Mesenchymal stem cell (in vitro differentiated cells and primary cell): ENCODE data around the gene TUNAR.

Source experiments
- DNase-seq: peaks from one replicate; pipeline ENCODE4 v3.0.0-alpha.2; 2013
- H2AFZ ChIP-seq: one replicate; pipeline ENCODE4 v1.6.1; 2013; ENCODE audit warnings: low read depth, mild to moderate bottlenecking, control low read depth, inconsistent platforms, low read length, moderate library complexity
- H2AK5ac ChIP-seq: 2 replicates; pipeline ENCODE4 v1.6.1; 2013; ENCODE audit warnings: low read length, moderate library complexity, mild to moderate bottlenecking, inconsistent platforms; ENCODE audit not compliant: severe bottlenecking
- H2BK120ac ChIP-seq: one replicate; pipeline ENCODE4 v1.6.1; 2013; ENCODE audit warnings: low read depth, mild to moderate bottlenecking, inconsistent platforms, low read length, moderate library complexity
- H2BK12ac ChIP-seq, 2 experiments: one replicate each; pipeline ENCODE4 v1.6.1; 2013; ENCODE audit warnings: inconsistent platforms in 2 of 2, low read length in 2 of 2, mild to moderate bottlenecking in 2 of 2, moderate library complexity in 2 of 2, control low read depth in 1 of 2
- H2BK15ac ChIP-seq: one replicate; pipeline ENCODE4 v1.6.1; 2013; ENCODE audit warnings: mild to moderate bottlenecking, low read depth, inconsistent platforms; ENCODE audit not compliant: poor library complexity, severe bottlenecking
- H2BK5ac ChIP-seq: 2 replicates; pipeline ENCODE4 v1.6.1; 2013; ENCODE audit warnings: low read depth, mild to moderate bottlenecking, low read length, control low read depth, inconsistent platforms; ENCODE audit not compliant: poor library complexity, severe bottlenecking
- H3K14ac ChIP-seq, 2 experiments: one replicate each; pipeline ENCODE4 v1.6.1; 2013; ENCODE audit warnings: inconsistent platforms in 2 of 2, low read length in 2 of 2, control low read depth in 1 of 2, mild to moderate bottlenecking in 1 of 2, moderate library complexity in 1 of 2
- H3K18ac ChIP-seq, 2 experiments: one replicate each; pipeline ENCODE4 v1.6.1; 2013; ENCODE audit warnings: inconsistent platforms in 2 of 2, low read length in 2 of 2, control low read depth in 1 of 2, low read depth in 1 of 2, mild to moderate bottlenecking in 1 of 2
- H3K23ac ChIP-seq, 2 experiments: one replicate each; pipeline ENCODE4 v1.6.1; 2013; ENCODE audit warnings: inconsistent platforms in 2 of 2, low read length in 2 of 2, mild to moderate bottlenecking in 2 of 2, moderate library complexity in 2 of 2, control low read depth in 1 of 2
- H3K27ac ChIP-seq: 2 replicates; pipeline ENCODE4 v1.5.1; 2013; ENCODE audit warnings: mild to moderate bottlenecking, moderate library complexity, low read length, control low read depth, inconsistent platforms; ENCODE audit not compliant: poor library complexity, severe bottlenecking
- H3K27me3 ChIP-seq, 2 experiments: 2 replicates each; pipeline versions ENCODE4 v1.6.1 to v1.7.0; 2013; ENCODE audit warnings: low read length in 2 of 2, mild to moderate bottlenecking in 2 of 2, moderate library complexity in 2 of 2, control low read depth in 1 of 2, inconsistent platforms in 1 of 2; ENCODE audit not compliant: control insufficient read depth in 1 of 2, insufficient read depth in 1 of 2
- H3K36me3 ChIP-seq, 2 experiments: 2 replicates each; pipeline versions ENCODE4 v1.6.1 to v1.7.0; 2013; ENCODE audit warnings: low read length in 2 of 2, control low read depth in 1 of 2, inconsistent platforms in 1 of 2, low read depth in 1 of 2, mild to moderate bottlenecking in 1 of 2; ENCODE audit not compliant: insufficient read depth in 2 of 2, control insufficient read depth in 1 of 2
- H3K4ac ChIP-seq, 2 experiments: one replicate each; pipeline ENCODE4 v1.6.1; 2013; ENCODE audit warnings: inconsistent platforms in 2 of 2, low read length in 2 of 2, mild to moderate bottlenecking in 2 of 2, moderate library complexity in 2 of 2, control low read depth in 1 of 2, low read depth in 1 of 2
- H3K4me1 ChIP-seq: 2 replicates; pipeline ENCODE4 v1.6.1; 2013; ENCODE audit warnings: low read depth, low read length, control low read depth; ENCODE audit not compliant: control insufficient read depth, insufficient read depth
- H3K4me2 ChIP-seq: 2 replicates; pipeline ENCODE4 v1.6.1; 2013; ENCODE audit warnings: low read length, mild to moderate bottlenecking, inconsistent platforms; ENCODE audit not compliant: poor library complexity, severe bottlenecking
- H3K4me3 ChIP-seq, 2 experiments: 2 replicates each; pipeline versions ENCODE4 v1.5.1 to v1.7.0; 2013; ENCODE audit warnings: low read length in 2 of 2, mild to moderate bottlenecking in 2 of 2, control low read depth in 1 of 2, low read depth in 1 of 2; ENCODE audit not compliant: insufficient read depth in 1 of 2
- H3K79me1 ChIP-seq: replicated peaks from 2 replicates; pipeline ENCODE4 v1.6.1; 2013; ENCODE audit warnings: mild to moderate bottlenecking, control low read depth, low read length, inconsistent platforms; ENCODE audit not compliant: poor library complexity, severe bottlenecking
- H3K9ac ChIP-seq: 2 replicates; pipeline ENCODE4 v1.7.0; 2013; ENCODE audit warnings: mild to moderate bottlenecking, low read length, moderate library complexity
- H3K9me3 ChIP-seq: 2 replicates; pipeline ENCODE4 v1.7.0; 2013; ENCODE audit warnings: mild to moderate bottlenecking, low read length; ENCODE audit not compliant: control insufficient read depth
- H4K8ac ChIP-seq: one replicate; pipeline ENCODE4 v1.6.1; 2013; ENCODE audit warnings: inconsistent platforms, mild to moderate bottlenecking, low read length, moderate library complexity
- H4K91ac ChIP-seq: one replicate; pipeline ENCODE4 v1.6.1; 2013; ENCODE audit warnings: mild to moderate bottlenecking, low read length, inconsistent platforms
- WGBS: methylation state at CpG from one replicate; pipeline ENCODE4 v1.1.7; 2013; ENCODE audit warnings: mixed read lengths; 5-methylcytosine and 5-hydroxymethylcytosine counted together

Gene TUNAR

GRCh38 chr14:95831041-95831440 is 45.6 kb upstream of the TUNAR start:
- Histone ChIP-seq H3K23ac (no peak overlapping the region), H2AK5ac (no peak overlapping the region), H2BK120ac (no peak overlapping the region)

DNA sequence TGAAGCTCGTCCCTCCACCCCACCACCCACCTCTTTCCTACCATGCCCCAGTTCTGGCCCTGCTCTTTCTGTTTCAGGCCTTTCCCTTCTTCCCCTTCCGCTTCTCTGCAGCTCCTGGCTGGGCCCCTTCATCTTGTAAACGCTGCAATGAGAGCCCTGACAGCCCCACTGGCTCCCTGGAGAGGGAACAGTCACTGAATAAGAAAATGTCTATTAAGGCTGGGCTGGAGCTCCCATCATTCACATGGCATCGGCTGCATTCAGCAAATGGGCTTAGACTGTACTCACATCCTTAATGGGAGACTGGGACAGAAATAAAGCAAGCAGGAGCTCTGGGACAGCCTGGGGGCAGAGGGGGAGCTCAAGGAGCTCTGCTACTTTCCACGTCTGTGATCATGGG is 45.2 kb upstream of the TUNAR start:
- Histone ChIP-seq H2BK15ac (no peak overlapping the region), H2BK12ac (no peak overlapping the region), H3K4me1 (no peaks in the 10 kb centered on the region), H3K36me3 (no peaks in the 10 kb centered on the region), H3K4me3 (no peak overlapping the region), H3K9ac (no peak overlapping the region), H3K18ac (no peak overlapping the region), H3K23ac (no peak overlapping the region), H3K27ac (no peak overlapping the region), H2AFZ (no peak overlapping the region), H3K14ac (no peak overlapping the region), H4K91ac (no peak overlapping the region), H2BK120ac (no peak overlapping the region), H2AK5ac (no peak overlapping the region), H2BK5ac (no peak overlapping the region), H3K4ac (no peak overlapping the region), H3K79me1 (no peaks in the 10 kb centered on the region), H4K8ac (no peak overlapping the region), H3K9me3 (peaks cover 5% of the 10 kb centered on the region), H3K27me3 (peaks cover 0 to 3% of the 10 kb centered on the region in 2 experiments), H3K4me2 (no peak overlapping the region)
- WGBS: 53% methylated on average over 5 of the region's 5 CpGs
- no peak for DNase-seq

More at GRCh38 chr14:95831041-95831440, 45.6 kb upstream of the TUNAR start:
- H3K27ac ChIP-seq: no peak overlapping the region
- H2BK12ac ChIP-seq: no peak overlapping the region
- H3K14ac ChIP-seq: no peak overlapping the region
- no peaks in the 10 kb centered on the region for H3K4me1 ChIP-seq
- no peak overlapping the region for H2AFZ ChIP-seq
- H3K36me3 ChIP-seq: no peaks in the 10 kb centered on the region
- H3K4me3 ChIP-seq: no peak overlapping the region
- H3K4ac ChIP-seq: no peak overlapping the region
- H2BK15ac ChIP-seq: no peak overlapping the region
- H3K9ac ChIP-seq: no peak overlapping the region
- H4K8ac ChIP-seq: no peak overlapping the region
- no peaks in the 10 kb centered on the region for H3K79me1 ChIP-seq
- WGBS: 88% methylated on average over 1 of the region's 2 CpGs
- H2BK5ac ChIP-seq: no peak overlapping the region
- no peak for DNase-seq
- no peak overlapping the region for H4K91ac ChIP-seq
- no peak overlapping the region for H3K4me2 ChIP-seq
- peaks cover 0 to 4% of the 10 kb centered on the region in 2 experiments for H3K27me3 ChIP-seq
- H3K18ac ChIP-seq: no peak overlapping the region
- H3K9me3 ChIP-seq: peaks cover 5% of the 10 kb centered on the region

GRCh38 chr14:95832012-95832411 is 44.6 kb upstream of the TUNAR start:
- Histone ChIP-seq H3K4me3 (no peak overlapping the region), H3K4me1 (no peaks in the 10 kb centered on the region), H3K18ac (no peak overlapping the region), H3K36me3 (no peaks in the 10 kb centered on the region), H3K23ac (no peak overlapping the region), H3K9me3 (peaks cover 5% of the 10 kb centered on the region), H3K27ac (no peak overlapping the region), H3K4ac (no peak overlapping the region), H2BK12ac (no peak overlapping the region), H3K4me2 (no peak overlapping the region), H2AFZ (no peak overlapping the region), H3K27me3 (peaks cover 0 to 3% of the 10 kb centered on the region in 2 experiments), H2BK5ac (no peak overlapping the region), H2AK5ac (no peak overlapping the region), H3K9ac (no peak overlapping the region), H2BK120ac (no peak overlapping the region), H4K8ac (no peak overlapping the region), H3K14ac (no peak overlapping the region), H3K79me1 (no peaks in the 10 kb centered on the region), H4K91ac (no peak overlapping the region), H2BK15ac (no peak overlapping the region)
- 70% methylated on average over 8 of the region's 8 CpGs for WGBS
- no peak for DNase-seq

GRCh38 chr14:95833429-95833828 is 43.2 kb upstream of the TUNAR start:
- 72% methylated on average over 3 of the region's 3 CpGs for WGBS
- Histone ChIP-seq H3K9me3 (peaks cover 5% of the 10 kb centered on the region), H3K27ac (no peak overlapping the region), H3K23ac (no peak overlapping the region), H3K27me3 (peaks cover 0 to 3% of the 10 kb centered on the region in 2 experiments), H2BK5ac (no peak overlapping the region), H2AK5ac (no peak overlapping the region), H4K8ac (no peak overlapping the region), H3K18ac (no peak overlapping the region), H3K79me1 (no peaks in the 10 kb centered on the region), H3K4ac (no peak overlapping the region), H2BK12ac (no peak overlapping the region), H3K14ac (no peak overlapping the region), H3K4me3 (no peak overlapping the region), H3K36me3 (no peaks in the 10 kb centered on the region), H2BK15ac (no peak overlapping the region), H3K4me2 (no peak overlapping the region), H3K9ac (no peak overlapping the region), H2BK120ac (no peak overlapping the region), H4K91ac (no peak overlapping the region), H3K4me1 (no peaks in the 10 kb centered on the region), H2AFZ (no peak overlapping the region)
- DNase-seq: no peak
